Bronchial epithelial cell (primary cell): ENCODE results near the gene ATP6V0E1. TPM values are rescaled to one million over a fixed set of nuclear protein-coding genes. Genes with fewer than 3 reads are reported as not detected.

Source experiments
- DNase-seq: peaks from one replicate; pipeline ENCODE4 v3.0.0-alpha.2; 2010; ENCODE audit warnings: low read depth
- FAIRE-seq: peaks from 2 replicates; lab custom pipeline; 2011; peaks lifted over from hg19 to GRCh38; lab: Jason Lieb, UNC
- H3K27me3 ChIP-seq: 2 replicates; pipeline ENCODE4 v1.5.1; 2011; ENCODE audit warnings: low read length; ENCODE audit not compliant: control insufficient read depth, insufficient read depth
- H3K36me3 ChIP-seq: 2 replicates; pipeline ENCODE4 v1.5.1; 2011; ENCODE audit warnings: low read length; ENCODE audit not compliant: control insufficient read depth, insufficient read depth
- H3K4me3 ChIP-seq: 2 replicates; pipeline ENCODE4 v1.5.1; 2011; ENCODE audit warnings: mild to moderate bottlenecking, low read depth, low read length, control low read depth
- CTCF ChIP-seq: IDR thresholded peaks from 2 replicates; pipeline ENCODE4 v1.5.1; 2011; ENCODE audit warnings: mild to moderate bottlenecking, moderate library complexity, low read length, control low read depth, inconsistent platforms; ENCODE audit not compliant: insufficient read depth, severe bottlenecking
- total RNA-seq: library from RNA; depleted of rRNA; stranded (reverse); fragments of >200 nt; gene quantifications from 2 replicates; pipeline ENCODE4 v1.2.1, GENCODE V29; 2014

Gene ATP6V0E1
- total RNA-seq, 1 donor from 2014 or later, result 189 TPM

GRCh38 chr5:173035904-173036707 is 52.5 kb downstream of the ATP6V0E1 start:
- no peaks in the 10 kb centered on the region for H3K36me3 ChIP-seq
- FAIRE-seq (no peak), DNase-seq (no peak)
- no peak for TF ChIP-seq CTCF
- no peak overlapping the region for H3K4me3 ChIP-seq
- H3K27me3 ChIP-seq, result no peaks in the 10 kb centered on the region

GRCh38 chr5:173039188-173039587 is 55.6 kb downstream of the ATP6V0E1 start:
- DNase-seq (no peak), FAIRE-seq (no peak)
- TF ChIP-seq CTCF, result no peak
- Histone ChIP-seq H3K27me3 (no peaks in the 10 kb centered on the region), H3K4me3 (no peak overlapping the region), H3K36me3 (no peaks in the 10 kb centered on the region)

- FAIRE-seq (no peak), DNase-seq (no peak)
- Histone ChIP-seq H3K36me3 (no peaks in the 10 kb centered on the region), H3K27me3 (no peaks in the 10 kb centered on the region), H3K4me3 (no peak overlapping the region)
- TF ChIP-seq CTCF, result no peak
These were observed 56.4 kb downstream of the ATP6V0E1 start for GRCh38 chr5:173039964-173040363.

GRCh38 chr5:173041881-173042762 is 58.6 kb downstream of the ATP6V0E1 start:
- DNase-seq (no peak), FAIRE-seq (no peak)
- Histone ChIP-seq H3K36me3 (no peaks in the 10 kb centered on the region), H3K4me3 (no peak overlapping the region), H3K27me3 (no peaks in the 10 kb centered on the region)
- TF ChIP-seq CTCF, result no peak

GRCh38 chr5:173042763-173043107 is 59.2 kb downstream of the ATP6V0E1 start:
- DNase-seq (no peak), FAIRE-seq (no peak)
- Histone ChIP-seq H3K27me3 (no peaks in the 10 kb centered on the region), H3K36me3 (no peaks in the 10 kb centered on the region), H3K4me3 (no peak overlapping the region)
- TF ChIP-seq CTCF, result no peak
